Activated T-helper 1 cell treated with Interleukin-2 at 50 U/mL for 16 hours (primary cell): ENCODE measurements around the gene FIGLA.
"Not testable (repeated sequence)": the region's sequence is repeated elsewhere in the genome, so short reads cannot be mapped to it uniquely, and the experiment has no call there.

Experiments
- DNase-seq: peaks from one replicate; pipeline ENCODE4 v3.0.0-alpha.2; 2020; ENCODE audit warnings: low read depth

FIGLA gene

DNA sequence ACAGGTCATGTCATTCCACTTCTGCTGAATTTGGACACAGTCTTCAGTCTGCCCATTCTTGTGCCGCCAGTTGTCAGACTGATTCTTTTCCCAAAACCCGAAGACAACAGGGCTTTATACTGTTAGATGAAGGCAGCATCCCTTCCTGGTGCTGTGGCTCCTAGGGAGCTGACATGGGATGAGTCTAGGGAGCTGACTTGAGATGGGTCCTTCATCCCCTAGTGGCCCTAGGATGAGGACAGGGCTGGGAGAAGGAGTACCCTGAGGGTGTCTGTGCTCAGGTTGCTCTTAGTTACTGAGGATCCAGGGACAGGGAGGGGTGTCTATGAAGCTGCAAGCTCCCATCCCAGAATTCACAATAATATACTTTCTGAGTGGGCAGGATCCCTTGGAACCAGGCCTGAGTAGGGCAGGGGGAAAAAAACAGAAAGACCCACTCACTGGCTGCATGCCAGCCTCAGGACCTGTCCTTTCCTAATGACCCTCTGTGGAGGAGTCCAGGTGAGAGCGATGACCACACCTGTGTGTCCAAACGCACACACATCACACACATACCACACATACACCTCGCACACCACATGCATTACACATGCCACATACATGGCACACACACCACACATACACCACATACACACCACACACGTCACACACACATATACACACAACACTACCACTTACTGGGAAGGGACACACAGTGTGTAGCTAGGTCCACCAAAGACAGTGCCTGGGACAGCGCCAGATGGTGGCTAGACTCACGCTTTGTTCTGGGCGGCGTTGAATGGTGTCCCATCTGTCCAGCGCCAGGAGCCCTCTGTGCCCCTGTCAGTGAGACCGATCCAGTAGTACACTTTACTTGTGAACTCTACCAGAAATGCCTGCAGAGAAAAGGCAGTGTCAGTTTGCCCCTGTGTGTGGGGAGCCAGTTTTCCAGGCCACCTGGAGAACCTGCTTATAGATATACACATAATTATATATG, 18.8 kb upstream of the FIGLA start:
- no peak for DNase-seq

DNA sequence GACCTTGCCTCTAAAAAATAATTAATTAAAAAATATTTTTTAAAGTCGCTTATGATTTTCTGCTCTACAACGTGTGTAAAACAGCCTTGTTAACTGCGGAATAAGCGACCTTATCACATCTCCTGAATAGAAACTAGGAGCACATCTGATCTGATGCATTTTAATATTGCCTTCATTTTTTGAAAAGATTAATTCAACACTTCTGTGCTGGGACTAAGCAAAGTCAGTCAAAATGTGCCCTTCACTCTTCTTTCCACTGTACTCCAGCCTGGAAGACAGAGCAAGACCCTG, 17.3 kb upstream of the FIGLA start:
- no peak for DNase-seq

GRCh38 chr2:70807102-70807827, 16.8 kb upstream of the FIGLA start:
- DNase-seq = no peak

GRCh38 chr2:70806620-70807019, 16.2 kb upstream of the FIGLA start:
- no peak for DNase-seq

DNA sequence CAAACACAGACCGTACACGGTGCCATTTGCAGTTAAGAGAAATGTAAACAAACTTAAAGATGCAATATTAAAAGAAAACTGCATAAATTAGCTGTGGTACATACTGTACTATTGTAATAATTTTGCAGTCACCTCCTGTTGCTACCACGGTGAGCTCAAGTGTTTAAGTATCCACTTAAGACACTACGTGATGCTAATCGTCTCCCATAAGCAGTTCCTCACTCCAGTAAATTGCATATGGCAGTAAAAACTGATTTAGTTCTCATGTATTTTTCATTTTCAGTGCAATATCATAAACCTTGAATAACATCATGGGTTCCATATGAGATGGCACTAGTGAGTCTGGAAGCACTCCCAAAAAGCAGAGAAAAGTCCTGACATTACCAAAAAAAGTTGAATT, 15.6 kb upstream of the FIGLA start:
- no peak for DNase-seq

- DNase-seq = no peak
These were observed 11.3 kb upstream of the FIGLA start for GRCh38 chr2:70801607-70802263.

DNA sequence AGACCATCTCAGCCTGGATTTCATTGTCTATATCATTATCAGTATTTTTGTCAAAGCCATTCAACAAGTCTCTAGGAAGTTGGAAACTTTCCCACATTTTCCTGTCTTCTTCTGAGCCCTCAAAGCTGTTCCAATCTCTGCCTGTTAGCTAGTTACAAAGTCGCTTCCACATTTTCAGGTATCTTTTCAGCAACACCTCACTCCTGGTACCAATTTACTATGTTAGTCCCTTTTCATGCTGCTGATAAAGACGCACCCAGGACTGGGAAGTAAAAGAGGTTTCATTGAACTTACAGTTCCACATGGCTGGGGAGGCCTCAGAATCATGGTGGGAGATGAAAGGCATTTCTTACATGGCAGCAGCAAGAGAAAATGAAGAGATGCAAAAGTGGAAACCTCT, 9.3 kb upstream of the FIGLA start:
- no peak for DNase-seq

GRCh38 chr2:70797996-70798395, 7.6 kb upstream of the FIGLA start:
- not testable (repeated sequence) for DNase-seq

- DNase-seq = no peak
These were observed 7.1 kb upstream of the FIGLA start for GRCh38 chr2:70797506-70797905.

DNA sequence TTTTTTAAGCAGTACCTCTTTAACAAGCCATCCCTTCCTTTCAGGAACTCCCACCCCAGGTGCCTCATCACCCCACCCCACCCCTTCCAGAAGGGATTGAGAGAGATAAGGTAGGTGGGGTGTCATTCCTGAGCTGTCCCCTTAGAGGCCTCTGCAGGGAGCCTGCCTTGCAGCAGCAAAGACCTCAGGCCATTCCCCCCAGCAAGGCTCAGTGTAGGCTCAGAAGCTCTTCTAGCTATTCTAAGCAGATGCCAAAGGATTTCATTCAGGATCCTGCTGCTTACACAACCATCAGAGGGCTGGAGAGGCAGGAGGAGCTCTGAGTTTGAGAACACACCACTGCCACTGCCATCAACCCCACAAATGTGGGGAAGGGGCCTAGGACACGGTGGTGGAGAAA, 5.8 kb upstream of the FIGLA start:
- DNase-seq = no peak

- DNase-seq = no peak
These were observed 4.9 kb upstream of the FIGLA start for GRCh38 chr2:70795164-70795995.

GRCh38 chr2:70793450-70793849, 3.0 kb upstream of the FIGLA start:
- DNase-seq = no peak

- no peak for DNase-seq
These were observed 923 bp downstream of the FIGLA start for GRCh38 chr2:70789304-70790135.

DNA sequence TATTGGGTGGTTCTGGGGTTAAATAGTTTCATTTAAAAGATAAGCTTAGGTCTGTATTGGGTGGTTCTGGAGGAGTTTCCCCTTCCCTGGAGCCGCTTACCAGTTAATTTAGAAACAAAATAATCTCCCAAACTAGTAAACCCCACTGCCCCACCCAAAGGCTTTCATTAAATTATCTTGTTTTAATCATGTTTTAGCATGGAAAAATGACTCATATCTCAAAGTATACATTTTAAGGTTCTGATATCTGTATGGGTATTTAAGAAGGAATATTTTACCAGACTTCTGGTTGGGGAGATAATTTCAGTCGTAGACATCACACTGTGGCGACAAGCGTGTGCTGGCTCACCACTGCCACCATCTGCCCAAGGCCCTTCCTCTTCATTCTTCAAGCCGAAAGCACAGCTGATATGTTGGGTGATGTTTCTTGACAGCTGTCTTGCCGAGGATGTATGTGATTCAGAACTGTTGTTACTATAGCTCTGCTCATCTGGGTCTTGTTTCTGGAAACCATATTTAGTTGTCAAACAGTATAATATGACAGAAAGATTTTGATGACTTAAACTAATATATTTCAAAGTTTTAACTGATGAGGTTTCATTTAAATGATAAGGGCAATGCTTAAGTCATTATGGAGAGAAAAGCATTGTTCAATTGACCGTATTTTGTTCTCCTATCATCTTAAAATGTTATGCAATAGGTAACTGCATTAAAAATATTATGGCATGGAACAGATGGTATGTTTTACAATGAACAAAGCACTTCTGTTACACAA, 5.1 kb downstream of the FIGLA start:
- DNase-seq = no peak

DNA sequence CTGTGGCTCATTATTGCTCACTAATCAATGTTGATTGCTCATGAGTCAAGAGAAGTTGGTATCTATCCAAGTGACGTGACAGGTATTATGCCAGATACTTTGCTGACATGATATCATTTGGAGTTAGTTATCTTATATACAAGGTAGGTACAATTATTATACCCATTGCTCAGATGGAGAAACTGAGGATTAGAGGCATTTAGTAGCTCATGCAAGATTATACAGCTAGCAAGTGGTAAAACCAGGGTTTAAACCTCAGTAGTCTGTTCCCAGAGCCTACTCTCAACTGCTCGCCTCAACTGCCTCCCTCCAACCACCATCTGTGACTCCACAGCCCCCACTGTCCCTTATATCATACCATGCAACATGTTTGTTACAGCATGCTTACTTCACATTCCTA, 6.1 kb downstream of the FIGLA start:
- no peak for DNase-seq

DNA sequence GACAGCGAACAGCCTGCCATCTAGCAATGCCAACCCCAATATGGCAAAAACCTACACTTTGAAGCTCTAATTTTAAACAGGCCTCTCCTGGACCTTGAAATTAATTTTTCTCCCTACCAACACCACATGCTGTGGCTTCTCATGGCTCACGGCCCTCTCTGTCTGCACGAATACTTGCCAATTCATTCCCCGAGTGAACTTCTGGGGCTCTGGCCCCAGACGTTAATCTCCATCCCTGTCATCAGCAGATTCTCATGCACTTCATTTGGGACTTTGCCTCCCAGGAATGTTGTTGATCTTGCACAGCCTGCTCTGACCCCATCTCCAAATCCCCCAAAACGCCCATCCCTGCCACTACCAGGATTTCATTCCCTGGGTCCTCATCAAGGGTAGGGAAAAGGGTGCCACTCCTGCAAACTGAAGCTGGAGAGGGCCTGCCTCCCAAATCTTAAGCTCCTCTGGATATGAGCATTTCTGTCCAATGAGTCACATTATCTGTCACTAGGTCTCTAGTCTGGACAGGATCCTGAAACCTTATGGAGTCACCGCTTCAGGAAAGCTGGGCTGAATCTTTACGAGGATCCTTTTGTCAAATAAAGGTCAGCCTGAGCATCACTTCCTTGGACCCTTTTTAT, 10.4 kb downstream of the FIGLA start:
- no peak for DNase-seq

- DNase-seq = no peak
These were observed 11.0 kb downstream of the FIGLA start for GRCh38 chr2:70779491-70779890.

DNA sequence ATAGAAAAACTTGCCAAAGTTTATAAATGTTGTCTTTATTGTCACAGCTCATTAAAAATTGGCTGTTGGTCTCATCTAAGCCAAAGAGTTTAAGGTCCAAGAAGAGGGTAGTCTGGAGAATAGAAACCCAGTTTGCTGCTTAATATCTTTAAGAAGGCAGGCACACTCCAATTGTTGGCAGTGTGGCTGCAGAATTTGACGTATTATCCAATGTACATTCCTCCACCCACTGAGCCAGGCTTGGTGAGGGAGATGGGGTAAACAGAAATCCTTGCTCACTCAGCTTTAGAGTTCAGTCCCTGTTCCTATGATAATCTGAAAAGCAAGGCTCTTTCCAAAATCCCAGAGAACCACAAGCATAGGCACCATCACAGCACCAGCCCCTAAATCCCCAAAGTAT, 11.8 kb downstream of the FIGLA start:
- DNase-seq = no peak

- DNase-seq = no peak
These were observed 13.0 kb downstream of the FIGLA start for GRCh38 chr2:70777450-70777849.

- DNase-seq = no peak
These were observed 14.2 kb downstream of the FIGLA start for GRCh38 chr2:70776266-70776665.
